ENCODE results near the gene ADAMTS9. TPM values are rescaled to one million over a fixed set of nuclear protein-coding genes. Genes with fewer than 3 reads are reported as not detected.

The ADAMTS9 gene
- polyA plus RNA-seq, 1 experiment: 1.1 TPM

DNA sequence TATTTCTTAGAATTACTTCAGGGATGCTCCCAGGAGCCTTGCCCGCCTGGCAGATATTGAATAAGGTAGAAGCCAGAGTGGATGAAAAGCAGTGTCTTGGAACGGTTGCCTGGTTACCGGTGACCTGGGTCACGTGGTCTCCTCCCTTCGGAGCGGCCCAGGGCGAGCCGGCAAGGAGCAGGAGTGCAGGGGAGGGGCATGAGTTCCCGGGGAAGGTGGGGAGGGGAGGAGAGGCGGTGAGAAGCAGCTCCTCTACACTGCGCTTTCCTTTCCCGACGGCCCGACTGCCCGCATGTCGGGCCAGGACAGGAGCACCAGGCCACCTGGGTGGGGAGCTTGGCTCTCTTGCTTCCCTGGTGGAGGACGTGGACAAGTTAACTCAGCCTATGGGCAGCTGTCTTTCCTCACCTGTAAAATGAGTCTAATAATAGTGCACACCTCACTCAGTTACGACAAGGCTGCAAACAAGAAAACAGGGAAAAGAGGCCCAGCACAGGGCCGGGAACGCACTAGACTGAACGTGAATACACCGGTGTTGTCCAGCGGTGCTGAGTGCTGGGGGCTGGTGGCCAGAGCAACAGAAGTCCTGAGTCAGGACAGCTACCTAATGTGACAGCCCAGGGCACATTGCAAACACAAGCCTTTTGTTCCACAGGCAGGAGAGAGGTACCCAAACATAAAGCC lies 198.3 kb downstream of the ADAMTS9 start:
- no peak overlapping the region for H3K27ac ChIP-seq (ENCODE audit: low read depth, low read length)
- H3K27me3 ChIP-seq (ENCODE audit: control insufficient read depth, insufficient read depth, low read length): peaks cover 2% of the 10 kb centered on the region
- POLR2A ChIA-PET: no interaction called here
- DNase-seq (ENCODE audit: low read depth, low spot score): no peak
- TF ChIP-seq, protein P1, sequence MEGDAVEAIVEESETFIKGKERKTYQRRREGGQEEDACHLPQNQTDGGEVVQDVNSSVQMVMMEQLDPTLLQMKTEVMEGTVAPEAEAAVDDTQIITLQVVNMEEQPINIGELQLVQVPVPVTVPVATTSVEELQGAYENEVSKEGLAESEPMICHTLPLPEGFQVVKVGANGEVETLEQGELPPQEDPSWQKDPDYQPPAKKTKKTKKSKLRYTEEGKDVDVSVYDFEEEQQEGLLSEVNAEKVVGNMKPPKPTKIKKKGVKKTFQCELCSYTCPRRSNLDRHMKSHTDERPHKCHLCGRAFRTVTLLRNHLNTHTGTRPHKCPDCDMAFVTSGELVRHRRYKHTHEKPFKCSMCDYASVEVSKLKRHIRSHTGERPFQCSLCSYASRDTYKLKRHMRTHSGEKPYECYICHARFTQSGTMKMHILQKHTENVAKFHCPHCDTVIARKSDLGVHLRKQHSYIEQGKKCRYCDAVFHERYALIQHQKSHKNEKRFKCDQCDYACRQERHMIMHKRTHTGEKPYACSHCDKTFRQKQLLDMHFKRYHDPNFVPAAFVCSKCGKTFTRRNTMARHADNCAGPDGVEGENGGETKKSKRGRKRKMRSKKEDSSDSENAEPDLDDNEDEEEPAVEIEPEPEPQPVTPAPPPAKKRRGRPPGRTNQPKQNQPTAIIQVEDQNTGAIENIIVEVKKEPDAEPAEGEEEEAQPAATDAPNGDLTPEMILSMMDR (IDR thresholded peaks at IDR 0.05; ENCODE audit: low read depth, low read length): no peak
- CTCF ChIA-PET: interaction anchor here (1.7 kb wide), 1 partner anchor 459 kb away, joined by 8 read pairs; no protein-coding TSS in a partner anchor
- no peak overlapping the region for H3K4me3 ChIP-seq (ENCODE audit: low read depth, low read length)
- H3K9me3 ChIP-seq (ENCODE audit: control insufficient read depth, insufficient read depth, low read length): no peaks in the 10 kb centered on the region

DNA sequence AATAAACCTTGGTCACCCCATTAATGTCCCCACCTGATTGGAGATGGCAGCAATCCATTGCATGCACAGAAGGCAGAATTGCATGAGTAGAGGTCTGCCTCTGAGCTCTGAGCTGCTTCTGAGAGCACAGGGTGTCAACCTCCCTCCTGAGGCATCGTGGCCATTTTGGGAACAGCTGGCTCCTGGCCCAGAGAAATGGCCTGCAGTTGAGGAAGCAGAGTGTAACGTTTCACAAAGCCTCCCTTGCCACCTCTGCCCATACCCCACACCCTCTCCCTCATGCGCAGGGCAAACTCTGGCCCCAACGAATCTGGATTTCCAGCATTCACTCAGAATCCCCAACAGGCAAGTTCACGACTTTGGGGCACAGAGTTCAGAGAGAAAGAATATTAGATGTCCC lies 198.9 kb downstream of the ADAMTS9 start:
- H3K9me3 ChIP-seq (ENCODE audit: control insufficient read depth, insufficient read depth, low read length): no peaks in the 10 kb centered on the region
- H3K27me3 ChIP-seq (ENCODE audit: control insufficient read depth, insufficient read depth, low read length): no peaks in the 10 kb centered on the region
- CTCF ChIA-PET: no interaction called here
- H3K27ac ChIP-seq (ENCODE audit: low read depth, low read length): no peak overlapping the region
- POLR2A ChIA-PET: interaction anchor here (0.5 kb wide), 1 partner anchor 223 kb away, joined by 4 read pairs; no protein-coding TSS in a partner anchor
- TF ChIP-seq, protein P1 (IDR thresholded peaks at IDR 0.05; ENCODE audit: low read depth, low read length): no peak
- no peak for DNase-seq (ENCODE audit: low read depth, low spot score)
- H3K4me3 ChIP-seq (ENCODE audit: low read depth, low read length): no peak overlapping the region

DNA sequence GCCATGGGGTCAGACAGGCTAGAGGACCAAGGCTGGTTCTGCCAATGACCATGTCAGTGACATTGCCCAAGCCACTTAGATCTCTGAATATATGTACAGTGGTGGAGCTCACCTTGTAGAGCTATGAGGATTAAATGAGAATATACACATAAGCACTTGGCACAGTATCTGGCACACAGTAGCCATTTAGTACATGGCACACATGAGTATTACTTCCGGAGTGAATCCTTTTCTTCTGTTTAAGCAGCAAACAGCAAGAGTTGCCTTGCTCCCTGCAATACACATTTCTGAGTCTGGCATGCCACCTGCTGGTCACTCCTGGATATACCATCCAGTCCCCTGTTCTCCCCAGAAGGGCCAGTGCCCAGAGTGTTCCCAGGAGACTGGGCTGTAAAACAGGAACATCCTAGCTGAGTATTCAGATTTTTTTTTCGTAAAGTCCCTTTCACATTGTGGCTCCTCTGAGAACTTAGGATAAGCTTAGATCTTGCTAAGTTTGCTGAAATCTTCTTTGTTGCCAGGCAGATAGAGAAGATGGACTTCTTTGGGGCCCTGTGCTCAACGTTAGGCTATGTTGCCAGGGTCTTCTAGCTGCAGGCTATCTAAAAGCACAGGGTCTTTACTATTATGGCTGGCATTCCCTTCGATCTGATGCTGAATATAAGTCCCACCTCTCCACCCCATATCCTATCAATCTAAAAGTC lies 203.4 kb downstream of the ADAMTS9 start:
- Histone ChIP-seq H3K27ac (ENCODE audit: low read depth, low read length) (no peak overlapping the region), H3K9me3 (ENCODE audit: control insufficient read depth, insufficient read depth, low read length) (no peaks in the 10 kb centered on the region), H3K4me3 (ENCODE audit: low read depth, low read length) (no peak overlapping the region), H3K27me3 (ENCODE audit: control insufficient read depth, insufficient read depth, low read length) (no peaks in the 10 kb centered on the region)
- peak; percentile 69 for DNase-seq (ENCODE audit: low read depth, low spot score)
- TF ChIP-seq, protein P1 (IDR thresholded peaks at IDR 0.05; ENCODE audit: low read depth, low read length): peak; percentile 85
- POLR2A ChIA-PET: no interaction called here
- CTCF ChIA-PET: interaction anchor here (0.6 to 6.9 kb wide), 83 partner anchors 8 to 605 kb away, joined by 3 to 75 read pairs (median 4); partner anchors contain the start of genes PRICKLE2 and PSMD6

DNA sequence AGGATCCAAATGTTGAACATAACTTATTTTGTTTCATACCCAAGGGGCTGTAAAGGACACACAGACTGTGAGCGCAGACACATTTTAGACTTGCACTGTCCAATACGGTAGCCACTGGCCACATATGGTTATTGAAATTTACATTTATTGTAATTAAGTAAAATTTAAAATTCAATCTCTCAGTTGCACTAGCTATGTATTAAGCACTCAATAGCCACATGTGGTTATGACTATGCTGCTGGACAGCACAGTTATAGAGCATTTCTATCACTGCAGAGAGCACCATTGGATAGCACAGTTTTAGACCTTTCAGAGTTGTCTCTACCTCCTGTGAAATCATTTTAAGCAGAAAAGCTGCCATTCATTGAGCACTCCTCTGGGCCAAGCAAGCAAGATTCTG lies 204.3 kb downstream of the ADAMTS9 start:
- Histone ChIP-seq H3K27ac (ENCODE audit: low read depth, low read length) (no peak overlapping the region), H3K4me3 (ENCODE audit: low read depth, low read length) (no peak overlapping the region), H3K9me3 (ENCODE audit: control insufficient read depth, insufficient read depth, low read length) (no peaks in the 10 kb centered on the region), H3K27me3 (ENCODE audit: control insufficient read depth, insufficient read depth, low read length) (no peaks in the 10 kb centered on the region)
- POLR2A ChIA-PET: no interaction called here
- no peak for DNase-seq (ENCODE audit: low read depth, low spot score)
- TF ChIP-seq, protein P1 (IDR thresholded peaks at IDR 0.05; ENCODE audit: low read depth, low read length): no peak
- CTCF ChIA-PET: interaction anchor here (0.6 to 6.9 kb wide), 27 partner anchors 9 to 1964 kb away, joined by 3 to 75 read pairs (median 6); partner anchors contain the start of genes PRICKLE2 and PSMD6

DNA sequence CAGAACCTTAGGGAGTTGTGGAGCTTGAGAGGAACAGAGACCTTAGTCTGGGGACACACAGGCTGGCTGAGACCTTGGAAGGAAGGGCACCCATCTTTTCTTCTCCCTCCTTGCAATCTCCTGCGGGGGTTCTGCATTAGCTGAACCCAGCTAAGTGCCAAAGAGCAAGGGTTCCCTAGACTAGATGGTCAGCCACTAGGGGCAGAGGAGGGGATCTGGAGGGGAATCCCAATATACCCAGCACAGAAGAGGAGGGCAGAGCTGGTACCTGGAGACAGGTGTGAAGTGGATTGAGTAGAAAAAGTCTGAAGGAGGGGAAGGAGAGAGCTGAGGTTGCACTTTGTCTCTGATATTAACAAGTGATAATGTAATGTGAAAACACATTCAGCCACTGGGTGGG lies 212.8 kb downstream of the ADAMTS9 start:
- POLR2A ChIA-PET: no interaction called here
- CTCF ChIA-PET: interaction anchor here (0.6 to 3.5 kb wide), 5 partner anchors 8 to 451 kb away, joined by 3 to 21 read pairs (median 5); no protein-coding TSS in a partner anchor
- Histone ChIP-seq H3K9me3 (ENCODE audit: control insufficient read depth, insufficient read depth, low read length) (peaks cover 6% of the 10 kb centered on the region; the same call in 1 of the 2 replicates), H3K4me3 (ENCODE audit: low read depth, low read length) (no peak overlapping the region), H3K27ac (ENCODE audit: low read depth, low read length) (no peak overlapping the region), H3K27me3 (ENCODE audit: control insufficient read depth, insufficient read depth, low read length) (no peaks in the 10 kb centered on the region)
- DNase-seq (ENCODE audit: low read depth, low spot score): no peak
- TF ChIP-seq, protein P1 (IDR thresholded peaks at IDR 0.05; ENCODE audit: low read depth, low read length): peak; percentile 15; the same call in 1 of the 2 replicates

All from AG04450 (cell line).